Stomach (tissue), 4 donors: ENCODE results near the gene GPR176.

ENCODE experiments used
- CTCF ChIP-seq, 7 experiments: fragments of 450-650 bp in 4 of 7; fragments of 200-600 bp in 3 of 7; sonication (generic) in 3 of 7; IDR thresholded peaks; one replicate each; pipeline ENCODE4 v1.5.1; 2016 to 2019; ENCODE audit warnings: antibody characterized with exemption in 7 of 7, control low read depth in 2 of 7, mild to moderate bottlenecking in 1 of 7
- POLR2A ChIP-seq, 4 donors: fragments of 450-650 bp; IDR thresholded peaks; one replicate each; pipeline ENCODE4 v1.6.1; 2016; ENCODE audit warnings: antibody characterized with exemption in 4 of 4, control low read depth in 2 of 4, mild to moderate bottlenecking in 1 of 4, moderate library complexity in 1 of 4

- TF ChIP-seq CTCF (IDR thresholded peaks at IDR 0.05) = no peak
- TF ChIP-seq POLR2A (IDR thresholded peaks at IDR 0.05) = no peak
Observed at GRCh38 chr15:39869254-39869653, 50.8 kb downstream of the GPR176 start.
